Muscle of back (tissue), 13 donors: ENCODE data around the gene RPS27. TPM values are rescaled to one million over a fixed set of nuclear protein-coding genes. Genes with fewer than 3 reads are reported as not detected.

ENCODE experiments used
- DNase-seq, 3 donors: peaks; one replicate each; pipeline versions ENCODE4 v3.0.0 to v3.0.0-alpha.2; 2013
- long read RNA-seq, 9 donors: transcript quantifications; one replicate each; lab custom pipeline, GENCODE V29; 2026
- polyA plus RNA-seq, 10 donors: library from polyadenylated mRNA; unstranded; fragments of 120-200 nt; gene quantifications; one replicate each; pipeline ENCODE4 v1.2.1, GENCODE V29; 2013; ENCODE audit not compliant: insufficient read length in 10 of 10

Gene RPS27
- 1,000 to 10,000 TPM; 2,992 to 4,353 (median 3,555) TPM for polyA plus RNA-seq
- long read RNA-seq, donor 1, transcript RPS27-203 (3 exons, 496 nt) = minor isoform, 13 of 425 reads
- long read RNA-seq, donor 1, transcript RPS27-201 (4 exons, 359 nt) = major isoform, 345 of 425 reads
- long read RNA-seq, donor 1, transcript RPS27-204 (4 exons, 573 nt) = minor isoform, 19 of 425 reads
- long read RNA-seq, donor 1, transcript RPS27-202 (2 exons, 625 nt) = minor isoform, 8 of 425 reads
- long read RNA-seq, donor 1, partial matches to known transcripts = 36 of 425 reads
- long read RNA-seq, donor 1, other reads (novel, unspliced or antisense) = 0 of 425 reads
- long read RNA-seq, donor 2, transcript RPS27-205 (5 exons, 467 nt) = minor isoform, 7 of 413 reads
- long read RNA-seq, donor 2, transcript RPS27-204 (4 exons, 573 nt) = minor isoform, 21 of 413 reads
- long read RNA-seq, donor 2, transcript RPS27-203 (3 exons, 496 nt) = minor isoform, 9 of 413 reads
- long read RNA-seq, donor 2, transcript RPS27-201 (4 exons, 359 nt) = major isoform, 347 of 413 reads
- long read RNA-seq, donor 2, partial matches to known transcripts = 25 of 413 reads
- long read RNA-seq, donor 2, other reads (novel, unspliced or antisense) = 0 of 413 reads
- long read RNA-seq, donor 3, partial matches to known transcripts = 0 of 2 reads
- long read RNA-seq, donor 3, other reads (novel, unspliced or antisense) = 0 of 2 reads
- long read RNA-seq, donor 4, transcript RPS27-204 (4 exons, 573 nt) = minor isoform, 19 of 321 reads
- long read RNA-seq, donor 4, transcript RPS27-203 (3 exons, 496 nt) = minor isoform, 20 of 321 reads
- long read RNA-seq, donor 4, transcript RPS27-201 (4 exons, 359 nt) = major isoform, 243 of 321 reads
- long read RNA-seq, donor 4, transcript RPS27-202 (2 exons, 625 nt) = minor isoform, 9 of 321 reads
- long read RNA-seq, donor 4, partial matches to known transcripts = 28 of 321 reads
- long read RNA-seq, donor 4, other reads (novel, unspliced or antisense) = 0 of 321 reads
- long read RNA-seq, donor 5, transcript RPS27-203 (3 exons, 496 nt) = minor isoform, 21 of 636 reads
- long read RNA-seq, donor 5, transcript RPS27-205 (5 exons, 467 nt) = minor isoform, 10 of 636 reads
- long read RNA-seq, donor 5, transcript RPS27-201 (4 exons, 359 nt) = major isoform, 529 of 636 reads
- long read RNA-seq, donor 5, transcript RPS27-204 (4 exons, 573 nt) = minor isoform, 32 of 636 reads
- long read RNA-seq, donor 5, partial matches to known transcripts = 25 of 636 reads
- long read RNA-seq, donor 5, other reads (novel, unspliced or antisense) = 10 of 636 reads
- long read RNA-seq, donor 6, transcript RPS27-204 (4 exons, 573 nt) = minor isoform, 16 of 310 reads
- long read RNA-seq, donor 6, transcript RPS27-203 (3 exons, 496 nt) = minor isoform, 15 of 310 reads
- long read RNA-seq, donor 6, transcript RPS27-201 (4 exons, 359 nt) = major isoform, 232 of 310 reads
- long read RNA-seq, donor 6, transcript RPS27-202 (2 exons, 625 nt) = minor isoform, 8 of 310 reads
- long read RNA-seq, donor 6, partial matches to known transcripts = 33 of 310 reads
- long read RNA-seq, donor 6, other reads (novel, unspliced or antisense) = 0 of 310 reads
- long read RNA-seq, donor 7, transcript RPS27-203 (3 exons, 496 nt) = minor isoform, 10 of 247 reads
- long read RNA-seq, donor 7, transcript RPS27-204 (4 exons, 573 nt) = minor isoform, 13 of 247 reads
- long read RNA-seq, donor 7, transcript RPS27-202 (2 exons, 625 nt) = minor isoform, 9 of 247 reads
- long read RNA-seq, donor 7, transcript RPS27-201 (4 exons, 359 nt) = major isoform, 190 of 247 reads
- long read RNA-seq, donor 7, partial matches to known transcripts = 24 of 247 reads
- long read RNA-seq, donor 7, other reads (novel, unspliced or antisense) = 0 of 247 reads
- long read RNA-seq, donor 8, transcript RPS27-204 (4 exons, 573 nt) = minor isoform, 21 of 302 reads
- long read RNA-seq, donor 8, transcript RPS27-202 (2 exons, 625 nt) = minor isoform, 5 of 302 reads
- long read RNA-seq, donor 8, transcript RPS27-201 (4 exons, 359 nt) = major isoform, 237 of 302 reads
- long read RNA-seq, donor 8, transcript RPS27-203 (3 exons, 496 nt) = minor isoform, 11 of 302 reads
- long read RNA-seq, donor 8, partial matches to known transcripts = 27 of 302 reads
- long read RNA-seq, donor 8, other reads (novel, unspliced or antisense) = 0 of 302 reads
- long read RNA-seq, donor 9, transcript RPS27-204 (4 exons, 573 nt) = minor isoform, 6 of 52 reads
- long read RNA-seq, donor 9, transcript RPS27-201 (4 exons, 359 nt) = major isoform, 43 of 52 reads
- long read RNA-seq, donor 9, partial matches to known transcripts = 0 of 52 reads
- long read RNA-seq, donor 9, other reads (novel, unspliced or antisense) = 0 of 52 reads

- DNase-seq = peak; percentile 97 to 99 (median 98)
Observed at GRCh38 chr1:153990468-153991150, at the start of gene RPS27. TSS of gene RPS27 (plus strand) at chr1:153990762. CDS start at chr1:153990797, 35 bp downstream.

- DNase-seq = no peak
Observed at GRCh38 chr1:153941826-153942725, 48.5 kb upstream of the RPS27 start.

DNA sequence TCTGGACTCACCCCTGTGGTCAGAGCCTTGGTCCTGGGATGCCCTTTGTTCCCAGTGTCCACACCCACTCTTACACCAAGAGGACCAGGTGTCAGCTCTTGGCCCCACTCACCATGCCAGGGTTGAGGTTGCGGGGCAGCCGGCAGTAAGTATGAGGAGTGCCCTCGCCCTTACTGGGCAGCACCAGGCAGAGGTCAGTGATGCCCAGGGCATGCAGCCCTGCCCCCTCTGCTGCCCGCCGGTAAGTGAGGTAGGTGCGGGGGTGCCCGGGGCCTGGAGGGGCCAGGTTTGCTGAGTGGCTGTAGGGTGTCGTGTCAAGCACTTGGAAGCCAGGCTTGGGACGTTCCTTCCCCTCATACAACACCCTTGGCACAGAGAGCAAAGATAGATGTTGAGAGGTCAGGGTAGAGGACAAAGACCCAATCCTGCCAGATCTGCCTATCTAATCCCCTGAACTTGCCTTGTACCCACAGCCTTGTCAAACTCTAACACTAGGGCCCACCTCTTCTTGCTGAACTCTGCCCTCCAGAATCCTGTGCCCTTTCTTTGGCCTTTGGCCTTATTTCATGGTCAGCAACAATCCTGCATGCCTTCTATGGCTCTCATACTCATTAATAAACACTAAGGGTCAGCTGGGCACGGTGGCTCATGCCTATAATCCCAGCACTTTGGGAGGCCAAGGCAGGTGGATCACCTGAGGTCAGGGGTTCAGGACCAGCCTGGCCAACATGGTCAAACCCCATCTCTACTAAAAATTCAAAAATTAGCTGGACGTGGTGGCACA is 47.6 kb upstream of the RPS27 start:
- no peak for DNase-seq

DNA sequence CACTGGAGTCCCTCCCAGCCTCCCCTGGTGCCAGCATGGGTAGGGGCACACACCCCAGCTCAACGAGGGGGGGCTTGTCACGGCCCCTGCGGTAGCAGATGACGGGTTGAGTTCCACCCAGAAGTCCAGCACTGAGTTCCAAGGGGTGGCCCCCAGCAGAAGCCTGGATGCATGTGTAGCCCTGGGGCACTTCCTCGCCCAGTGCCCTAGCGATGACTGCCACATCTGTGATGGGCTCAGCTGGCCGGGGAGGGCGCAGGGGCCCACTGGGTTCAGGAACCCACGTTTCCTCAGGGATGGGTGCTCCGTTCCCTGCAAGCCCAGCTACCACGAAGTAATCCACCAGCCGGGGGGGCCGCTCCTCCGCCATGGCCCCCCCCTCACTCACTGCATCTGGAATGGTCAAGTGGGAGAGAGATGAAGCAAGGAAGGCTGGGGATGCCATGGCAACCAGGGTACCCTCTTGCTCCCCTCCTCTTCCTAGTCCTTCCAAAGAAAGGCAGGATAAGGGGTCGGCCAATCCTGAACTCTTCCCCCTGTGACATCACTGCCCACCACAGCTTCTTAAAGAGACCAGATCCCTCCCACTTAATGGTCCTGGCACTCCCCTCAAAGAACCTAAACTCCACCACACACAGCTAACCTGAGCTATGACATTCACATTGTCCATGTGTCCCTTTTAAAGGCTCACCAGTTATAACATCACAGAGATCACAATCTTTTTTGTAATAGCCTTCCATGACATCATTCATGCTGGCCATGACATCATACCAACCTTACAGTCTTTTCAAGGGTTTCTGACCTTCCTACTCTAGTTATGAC is 46.3 kb upstream of the RPS27 start:
- DNase-seq = no peak

DNA sequence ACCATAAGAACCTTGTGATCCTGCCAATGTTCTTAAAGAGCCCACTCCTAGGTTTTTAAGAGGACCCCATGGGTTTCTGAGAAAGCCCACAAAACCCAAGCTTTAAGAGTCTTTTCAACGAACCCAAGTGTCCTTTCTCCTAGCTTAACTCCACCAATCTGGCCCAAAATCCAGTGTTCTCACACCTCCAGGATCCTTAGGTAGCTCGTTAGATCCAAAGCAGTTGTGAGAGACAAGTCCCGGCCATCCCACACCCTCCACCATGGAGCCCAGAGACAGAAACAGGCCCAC is 45.8 kb upstream of the RPS27 start:
- DNase-seq = no peak

DNA sequence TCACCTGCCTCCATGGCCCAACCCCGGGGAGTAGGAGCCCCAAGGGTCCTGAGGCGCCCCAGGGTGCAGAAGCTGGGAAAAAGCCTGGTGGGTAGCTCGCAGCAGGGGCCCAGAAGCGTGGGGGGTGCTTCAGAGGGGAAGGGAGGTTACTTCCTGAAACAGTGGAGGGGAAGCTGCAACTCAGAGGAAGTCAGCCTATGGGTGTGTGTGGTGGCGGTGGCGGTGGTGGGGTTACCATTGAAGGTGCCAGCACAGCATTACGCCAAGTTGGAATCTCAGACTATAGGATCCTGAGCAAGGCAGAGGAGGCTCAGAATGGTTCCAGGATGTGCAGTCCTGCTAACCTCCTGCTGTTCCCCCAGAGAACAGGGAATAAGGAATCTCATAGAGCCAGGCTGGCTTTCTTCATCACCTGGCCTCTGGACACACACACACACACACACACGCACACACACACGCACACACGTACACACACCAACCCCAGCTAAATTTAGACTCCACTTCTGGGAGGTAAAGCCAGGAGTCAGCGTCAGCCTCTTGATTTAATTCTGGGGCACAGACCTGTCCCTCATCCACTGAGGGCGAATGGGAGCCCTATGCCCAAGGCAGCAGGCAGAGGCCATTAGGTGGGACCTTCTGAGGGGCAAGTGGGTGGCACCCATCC is 45.3 kb upstream of the RPS27 start:
- DNase-seq = peak; percentile 33 to 59 (median 38)

GRCh38 chr1:153945795-153946621 is 44.6 kb upstream of the RPS27 start:
- peak; percentile 48 to 90 (median 72) for DNase-seq

DNA sequence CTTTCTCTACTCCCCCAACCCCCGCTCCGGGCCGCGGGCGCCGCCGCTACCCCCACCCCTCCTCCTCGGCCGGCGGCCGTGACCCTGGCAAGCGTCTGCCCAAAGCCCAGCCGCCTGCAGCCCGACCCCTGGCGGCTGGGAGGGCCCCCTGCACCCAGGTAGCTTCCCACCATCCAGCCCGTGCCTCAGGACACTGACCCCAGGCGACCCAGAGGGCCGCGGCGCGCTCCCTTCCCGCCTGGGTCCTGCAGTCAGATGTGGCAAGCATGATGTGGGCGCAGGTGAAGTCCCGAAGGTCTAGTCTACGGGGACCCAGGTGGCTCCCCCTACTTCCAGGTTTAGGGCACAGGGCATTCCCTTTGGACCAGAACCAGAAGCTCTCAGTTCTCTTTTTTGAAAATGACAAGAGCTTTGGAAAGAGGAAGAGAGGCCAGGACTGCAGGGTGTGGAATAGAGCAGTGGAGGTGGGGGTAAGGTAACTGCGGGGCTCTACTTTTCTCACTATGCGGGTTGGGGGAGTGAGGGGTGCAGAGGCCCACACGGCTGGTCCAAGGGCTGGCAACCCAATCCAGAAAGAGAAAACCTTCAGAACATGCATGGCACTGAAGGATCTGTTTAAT is 43.8 kb upstream of the RPS27 start, which contains the start of gene DENND4B:
TSS of gene DENND4B (minus strand) at position 97 of the 620 bp plus-strand sequence. CDS start 2,344 bp downstream, outside the sequence.
- DNase-seq = peak; percentile 68 to 93 (median 87)

DNA sequence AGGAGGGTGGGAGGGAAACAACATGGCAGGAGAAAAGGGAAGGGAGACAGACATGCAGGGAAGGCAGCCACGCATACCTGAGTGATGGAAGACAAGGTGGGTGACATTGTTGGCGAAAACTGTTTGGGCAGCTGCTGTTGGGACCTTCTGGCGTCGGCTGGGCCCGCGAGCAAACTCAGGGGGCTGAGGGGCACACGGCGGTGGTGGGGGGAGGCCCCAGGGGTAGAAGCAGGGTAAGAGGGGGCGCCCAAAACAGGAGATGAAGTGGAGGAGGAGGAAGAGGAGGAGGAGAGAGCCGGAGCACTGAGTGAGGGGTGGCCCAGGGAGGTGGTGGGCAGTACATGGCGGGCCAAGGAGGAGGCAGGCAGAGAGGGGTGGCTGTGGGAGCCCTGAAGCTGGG is 39.4 kb upstream of the RPS27 start:
- no peak for DNase-seq

DNA sequence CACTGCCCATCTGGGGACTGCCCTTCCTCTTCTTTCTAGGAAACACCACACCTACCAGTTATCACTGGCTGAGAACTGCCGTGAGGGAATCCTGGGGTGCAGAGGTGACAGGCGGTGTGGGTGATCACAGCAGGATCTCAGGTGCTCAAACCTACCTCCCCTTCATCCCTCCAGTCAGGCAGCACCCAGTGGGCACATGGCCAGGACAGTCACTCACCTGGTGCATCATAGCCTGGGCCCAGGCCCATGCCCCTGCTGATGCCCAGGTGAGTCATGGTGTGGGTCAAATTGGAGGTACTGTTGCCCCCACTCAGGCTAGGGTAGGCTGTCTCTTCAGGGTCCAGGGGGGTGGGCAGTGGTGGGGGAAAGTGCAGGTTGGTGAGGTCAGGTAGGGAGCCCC is 38.8 kb upstream of the RPS27 start:
- no peak for DNase-seq

GRCh38 chr1:153953859-153954365 is 36.6 kb upstream of the RPS27 start:
- DNase-seq = no peak

GRCh38 chr1:153954826-153955225 is 35.7 kb upstream of the RPS27 start:
- no peak for DNase-seq

GRCh38 chr1:153956997-153957715 is 33.4 kb upstream of the RPS27 start:
- DNase-seq = no peak
